Pancreas (tissue), 10 donors: ENCODE data around the gene PCK1. TPM values are rescaled to one million over a fixed set of nuclear protein-coding genes. Genes with fewer than 3 reads are reported as not detected.

Source experiments
- ATAC-seq, 4 donors: fragments of 200-7000 bp; cut with Tn5 transposase; one replicate each; pipeline versions ENCODE4 v1.8.0 to v1.9.1; 2020; ENCODE audit warnings: mild to moderate bottlenecking in 4 of 4, moderate library complexity in 4 of 4
- DNase-seq, 6 donors: peaks; one replicate each; pipeline ENCODE4 v3.0.0-alpha.2; 2020
- FAIRE-seq: peaks from 2 replicates; lab custom pipeline; 2012; peaks lifted over from hg19 to GRCh38; lab: Jason Lieb, UNC
- H3K27ac ChIP-seq, 4 donors: fragments of 200-600 bp; sonication (generic); 1 replicate in 3 of 4; 2 replicates in 1 of 4; pipeline versions ENCODE4 v1.5.0 to v1.8.0; 2020
- H3K27me3 ChIP-seq, 4 donors: fragments of 200-600 bp; one replicate each; pipeline ENCODE4 v1.8.0; 2021
- H3K36me3 ChIP-seq, 3 donors: fragments of 200-600 bp; sonication (generic) in 1 of 3; one replicate each; pipeline versions ENCODE4 v1.5.0 to v1.8.0; 2020 to 2021
- H3K4me1 ChIP-seq, 3 donors: fragments of 200-600 bp; one replicate each; pipeline ENCODE4 v1.8.0; 2021
- H3K4me3 ChIP-seq, 4 donors: fragments of 200-600 bp; sonication (generic) in 2 of 4; one replicate each; pipeline versions ENCODE4 v1.5.0 to v1.8.0; 2020 to 2021
- H3K9me3 ChIP-seq, 4 donors: fragments of 200-600 bp; one replicate each; pipeline ENCODE4 v1.8.0; 2021
- WGBS, 2 donors: extraction: QIAGEN DNeasy Blood & Tissue Kit; methylation state at CpG; one replicate each; pipeline ENCODE4 v1.1.7; 2013; 5-methylcytosine and 5-hydroxymethylcytosine counted together
- intact Hi-C, 3 donors: fragments of 100-400 bp; cut with DNase I; formaldehyde crosslinking; loops; one replicate each; pipeline versions ENCODE4 v1.11.1 to v1.14.2; 2022
- polyA plus RNA-seq, 2 donors: library from polyadenylated mRNA; stranded (reverse); fragments of 200-250 nt; gene quantifications; one replicate each; pipeline ENCODE4 v1.2.3, GENCODE V29; 2013
- total RNA-seq, 6 donors: library from RNA; stranded (reverse); fragmentation: NEBNext Ultra II Directional in 4 of 6; extraction: Animal tissue kit (Norgen Biotek cat#: 25700) in 4 of 6; gene quantifications; one replicate each; pipeline versions ENCODE4 v1.2.1 to v1.2.4, GENCODE V29; 2021 to 2023
- TF ChIP-seq, protein P1 (sequence below), 4 donors: fragments of 200-600 bp; sonication (generic) in 3 of 4; IDR thresholded peaks; one replicate each; pipeline versions ENCODE4 v1.5.0 to v1.8.0; 2021; ENCODE audit warnings: antibody characterized with exemption in 4 of 4
- donor health status: healthy with polysubstance abuse.
- donor health status: DM: no; HTN: no; CAD: no; lungs with moderate emphysema.
- donor health status: DM: no; HTN: no; CAD: no.
- donor health status: control.
- donor health status: control.
- donor health status: Bipolar disorder and iron deficiency.
- donor health status: DM: yes; HTN: yes; CAD: no.
- donor health status: DM: no; HTN: no; CAD: no.
- donor health status: DM: no; HTN: no; CAD: no.
- donor health status: DM: yes; HTN: yes; CAD: no.

Gene PCK1
- total and polyA plus RNA-seq, 8 donors: 0.12 to 2.5 (median 0.47) TPM

DNA sequence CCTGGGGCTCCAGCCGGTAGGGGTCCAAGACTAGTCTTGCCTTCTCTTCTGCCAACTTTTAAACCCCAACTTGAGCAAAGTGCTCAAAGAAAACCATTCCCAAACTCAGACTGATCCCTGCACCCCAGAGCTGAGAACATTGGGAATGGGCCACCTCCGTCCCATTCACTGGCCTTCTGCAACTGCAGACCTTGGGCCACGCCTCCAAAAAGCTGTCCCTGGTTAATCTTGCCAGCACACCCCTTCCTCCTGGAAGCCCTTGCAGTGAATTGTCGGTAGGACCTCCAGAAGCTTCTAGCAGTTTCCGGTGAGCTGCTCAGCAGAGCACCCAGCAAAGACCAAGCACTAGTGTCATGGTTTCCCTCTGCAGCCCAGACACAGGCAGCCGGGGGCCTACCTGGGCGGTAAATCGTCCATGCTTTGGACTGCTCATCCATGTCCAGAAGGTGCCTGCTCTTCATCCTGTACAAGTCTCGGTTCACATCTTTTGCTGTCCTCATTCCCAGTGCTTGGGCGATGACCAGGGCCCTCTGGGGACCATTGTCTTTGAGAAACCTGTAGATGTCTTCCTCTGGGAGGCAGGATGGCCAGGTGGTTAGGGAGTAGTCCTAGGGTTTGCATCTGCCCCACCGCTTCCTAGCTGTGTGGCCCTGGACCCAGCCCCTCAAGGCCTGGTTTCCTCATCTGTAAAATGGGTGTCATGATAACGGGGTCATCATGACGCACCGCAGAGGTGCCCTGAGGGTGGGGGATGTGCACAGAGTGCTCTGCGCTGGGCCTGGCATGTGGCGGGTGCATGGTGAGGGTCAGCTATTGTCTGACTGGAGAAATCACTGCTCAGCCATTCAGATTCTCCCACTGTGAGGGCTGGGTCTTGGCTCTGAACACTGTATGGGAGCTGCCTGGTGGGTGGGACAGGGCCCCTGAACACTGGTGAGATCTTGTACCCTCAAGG, 53.9 kb downstream of the PCK1 start:
- Histone ChIP-seq H3K36me3 (no peaks in the 10 kb centered on the region), H3K9me3 (no peaks in the 10 kb centered on the region), H3K27me3 (no peaks in the 10 kb centered on the region), H3K27ac (no peak overlapping the region), H3K4me1 (no peaks in the 10 kb centered on the region), H3K4me3 (no peak overlapping the region)
- intact Hi-C loops: no loop called here
- ATAC-seq (no peak), DNase-seq (peak in 2 of 6 donors; percentile 3 to 8), FAIRE-seq (no peak)
- TF ChIP-seq, protein P1, sequence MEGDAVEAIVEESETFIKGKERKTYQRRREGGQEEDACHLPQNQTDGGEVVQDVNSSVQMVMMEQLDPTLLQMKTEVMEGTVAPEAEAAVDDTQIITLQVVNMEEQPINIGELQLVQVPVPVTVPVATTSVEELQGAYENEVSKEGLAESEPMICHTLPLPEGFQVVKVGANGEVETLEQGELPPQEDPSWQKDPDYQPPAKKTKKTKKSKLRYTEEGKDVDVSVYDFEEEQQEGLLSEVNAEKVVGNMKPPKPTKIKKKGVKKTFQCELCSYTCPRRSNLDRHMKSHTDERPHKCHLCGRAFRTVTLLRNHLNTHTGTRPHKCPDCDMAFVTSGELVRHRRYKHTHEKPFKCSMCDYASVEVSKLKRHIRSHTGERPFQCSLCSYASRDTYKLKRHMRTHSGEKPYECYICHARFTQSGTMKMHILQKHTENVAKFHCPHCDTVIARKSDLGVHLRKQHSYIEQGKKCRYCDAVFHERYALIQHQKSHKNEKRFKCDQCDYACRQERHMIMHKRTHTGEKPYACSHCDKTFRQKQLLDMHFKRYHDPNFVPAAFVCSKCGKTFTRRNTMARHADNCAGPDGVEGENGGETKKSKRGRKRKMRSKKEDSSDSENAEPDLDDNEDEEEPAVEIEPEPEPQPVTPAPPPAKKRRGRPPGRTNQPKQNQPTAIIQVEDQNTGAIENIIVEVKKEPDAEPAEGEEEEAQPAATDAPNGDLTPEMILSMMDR (IDR thresholded peaks at IDR 0.05): no peak
- 67 to 83% methylated on average over 16 of the region's 16 CpGs for WGBS, 2 donors

- H3K4me1 ChIP-seq: no peaks in the 10 kb centered on the region
- FAIRE-seq (no peak), DNase-seq (peak in 1 of 6 donors; percentile 3), ATAC-seq (no peak)
- TF ChIP-seq, protein P1 (IDR thresholded peaks at IDR 0.05): no peak
- H3K36me3 ChIP-seq: no peaks in the 10 kb centered on the region
- H3K27ac ChIP-seq: no peak overlapping the region
- no peaks in the 10 kb centered on the region for H3K27me3 ChIP-seq
- 65 to 73% methylated on average over 8 of the region's 8 CpGs for WGBS, 2 donors
- no peak overlapping the region for H3K4me3 ChIP-seq
- H3K9me3 ChIP-seq: no peaks in the 10 kb centered on the region
- intact Hi-C loops: no loop called here
Observed at GRCh38 chr20:57615445-57615811, 54.5 kb downstream of the PCK1 start.

DNA sequence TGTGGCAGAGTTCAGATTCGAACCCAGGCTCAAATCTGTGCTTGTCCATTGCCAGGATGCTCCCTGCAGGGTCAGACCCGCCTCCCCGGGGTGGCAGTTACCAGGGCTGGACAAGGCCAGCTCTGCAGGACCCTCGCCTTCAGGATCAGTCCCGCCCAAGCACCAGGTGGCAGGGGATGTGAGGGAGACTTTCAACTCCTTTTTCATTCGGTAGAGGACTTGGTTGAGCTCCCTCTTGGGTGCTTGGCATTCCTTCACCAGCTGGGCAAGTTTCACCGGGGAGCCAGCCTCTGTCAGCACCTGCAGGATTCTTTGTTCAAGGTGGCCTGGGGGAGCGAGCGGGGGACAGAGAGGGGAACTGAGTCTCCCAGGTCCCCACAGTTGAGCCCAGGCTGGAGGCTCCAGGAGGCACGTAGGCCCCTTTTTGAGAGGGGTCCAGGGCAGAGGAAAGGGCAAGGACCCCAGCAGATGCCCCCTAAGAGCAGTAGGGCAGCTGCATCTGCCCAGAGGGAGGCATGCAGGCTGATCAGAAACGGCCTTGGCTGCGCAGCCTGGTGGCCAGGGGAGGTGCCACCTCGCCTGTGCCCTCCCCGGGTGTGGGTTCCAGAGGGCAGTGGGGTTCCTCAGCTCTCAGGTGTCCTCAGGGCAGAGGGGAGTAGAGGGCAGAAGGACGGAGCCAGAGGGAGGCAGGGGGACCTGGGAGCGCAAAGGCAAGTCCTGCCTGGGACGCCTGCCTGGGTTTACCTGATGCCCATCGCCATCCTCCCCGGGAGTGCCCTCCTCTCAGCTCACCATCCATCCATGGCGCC, 55.4 kb downstream of the PCK1 start:
- 51 to 65% methylated on average over 20 of the region's 20 CpGs for WGBS, 2 donors
- H3K4me1 ChIP-seq: no peaks in the 10 kb centered on the region
- H3K27ac ChIP-seq: no peak overlapping the region
- FAIRE-seq (no peak), DNase-seq (peak in 2 of 6 donors; percentile 3 to 13), ATAC-seq (no peak)
- H3K27me3 ChIP-seq: no peaks in the 10 kb centered on the region
- intact Hi-C loops: no loop called here
- TF ChIP-seq, protein P1 (IDR thresholded peaks at IDR 0.05): no peak
- no peaks in the 10 kb centered on the region for H3K9me3 ChIP-seq
- no peaks in the 10 kb centered on the region for H3K36me3 ChIP-seq
- no peak overlapping the region for H3K4me3 ChIP-seq

DNA sequence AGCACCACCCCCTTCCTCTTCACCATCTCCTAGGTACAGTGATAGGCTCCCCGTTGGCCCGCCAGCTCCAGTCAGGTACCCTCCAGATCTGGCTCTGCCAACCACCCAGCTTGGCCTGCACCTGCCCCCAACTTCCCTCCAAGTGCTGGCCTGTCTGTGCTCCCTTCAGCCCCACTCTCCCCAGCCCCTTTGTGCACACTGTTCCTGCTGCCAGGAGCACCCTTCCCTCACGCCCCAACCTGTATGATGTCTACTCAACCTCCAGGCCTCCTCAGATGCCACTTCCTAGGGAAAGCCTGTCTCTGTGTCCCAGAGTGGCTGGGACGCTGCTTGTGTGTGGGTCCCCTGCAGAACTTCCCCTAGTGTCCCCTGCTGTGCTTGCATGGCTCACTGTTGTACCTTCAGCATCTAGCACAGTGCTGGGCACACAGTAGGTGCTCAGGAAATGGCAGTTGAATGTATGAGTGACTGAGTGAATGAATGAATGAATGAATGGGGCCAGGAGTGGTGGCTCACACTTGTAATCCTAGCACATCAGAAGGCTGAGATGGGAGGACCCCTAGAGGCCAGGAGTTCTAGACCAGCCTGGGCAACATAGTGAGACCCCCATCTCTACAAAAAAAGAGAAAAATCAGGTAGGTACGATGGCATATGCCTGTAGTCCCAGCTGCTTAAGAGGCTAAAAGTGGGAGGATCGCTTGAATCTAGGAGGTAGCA, 56.3 kb downstream of the PCK1 start:
- Histone ChIP-seq H3K4me3 (no peak overlapping the region), H3K4me1 (no peaks in the 10 kb centered on the region)

More for the DNA sequence above, 56.3 kb downstream of the PCK1 start:
- H3K27ac ChIP-seq: no peak overlapping the region
- FAIRE-seq (no peak), DNase-seq (peak in 1 of 6 donors; percentile 2), ATAC-seq (no peak)
- intact Hi-C loops: no loop called here
- no peaks in the 10 kb centered on the region for H3K27me3 ChIP-seq
- H3K9me3 ChIP-seq: no peaks in the 10 kb centered on the region
- 50 to 63% methylated on average over 6 of the region's 6 CpGs for WGBS, 2 donors
- TF ChIP-seq, protein P1 (IDR thresholded peaks at IDR 0.05): no peak
- H3K36me3 ChIP-seq: no peaks in the 10 kb centered on the region

Other genes starting within 250 kb of the PCK1 start
- not detected for gene SPO11, start 231.3 kb upstream of the PCK1 start, total RNA-seq
- not detected for gene SPO11, start 231.3 kb upstream of the PCK1 start, polyA plus RNA-seq
- gene RAE1, start 209.9 kb upstream of the PCK1 start, total RNA-seq: 10 to 100 TPM in 1 of 6 donors, 1 to 10 TPM in 5; 4.3 to 11.4 (median 6.6) TPM
- gene RAE1, start 209.9 kb upstream of the PCK1 start, polyA plus RNA-seq: 10 to 100 TPM in 1 of 2 donors, 1 to 10 TPM in 1; 5.7 to 13.5 TPM
- gene RBM38, start 169.7 kb upstream of the PCK1 start, total RNA-seq: 1 to 10 TPM; 3.9 to 10.0 (median 5.3) TPM
- gene RBM38, start 169.7 kb upstream of the PCK1 start, polyA plus RNA-seq: 10 to 100 TPM in 1 of 2 donors, 1 to 10 TPM in 1; 9.7 to 13.1 TPM
- gene CTCFL, start 36.0 kb upstream of the PCK1 start, total RNA-seq: under 1 TPM in 1 of 6 donors, not detected in 5; 0.16 TPM
- gene CTCFL, start 36.0 kb upstream of the PCK1 start, polyA plus RNA-seq: not detected
- under 1 TPM in 3 of 6 donors, not detected in 3; 0.17 to 0.90 (median 0.24) TPM for gene ZBP1, start 59.3 kb downstream of the PCK1 start, total RNA-seq
- under 1 TPM; 0.09 to 0.15 TPM for gene ZBP1, start 59.3 kb downstream of the PCK1 start, polyA plus RNA-seq
- gene PMEPA1, start 148.9 kb downstream of the PCK1 start, total RNA-seq: 10 to 100 TPM; 24.8 to 98.2 (median 33.6) TPM
- gene PMEPA1, start 148.9 kb downstream of the PCK1 start, polyA plus RNA-seq: 10 to 100 TPM; 28.4 to 45.5 TPM